H1 (cell line): ENCODE measurements around the gene SULT2B1. TPM values are rescaled to one million over a fixed set of nuclear protein-coding genes. Genes with fewer than 3 reads are reported as not detected.

Experiments
- CTCF ChIA-PET: fragments of 300-600 bp; sonication (Branson Sonifier 250); formaldehyde crosslinking; loops from one replicate; lab custom pipeline; 2021; ENCODE audit not compliant: partially characterized antibody; lab: Charles Lee
- POLR2A ChIA-PET: fragments of 300-600 bp; sonication (Branson Sonifier 250); formaldehyde crosslinking; loops from one replicate; lab custom pipeline; 2021; ENCODE audit warnings: inconsistent platforms; ENCODE audit not compliant: partially characterized antibody; lab: Charles Lee
- DNase-seq, 2 experiments: peaks; one replicate each; pipeline versions ENCODE4 v3.0.0 to v3.0.0-alpha.2; 2010 to 2022; ENCODE audit warnings: low spot score in 2 of 2, low read depth in 1 of 2, mixed read lengths in 1 of 2
- FAIRE-seq: peaks from 2 replicates; lab custom pipeline; 2011; peaks lifted over from hg19 to GRCh38; lab: Jason Lieb, UNC
- H2AFZ ChIP-seq: 2 replicates; pipeline ENCODE4 v1.8.1; 2012; ENCODE audit warnings: low read length, inconsistent platforms
- H2AK5ac ChIP-seq: 2 replicates; pipeline ENCODE4 v1.6.1; 2013; ENCODE audit warnings: low read depth, low read length
- H2BK120ac ChIP-seq: replicated peaks from 2 replicates; pipeline ENCODE3; 2013; ENCODE audit warnings: low read depth, low read length, inconsistent platforms
- H2BK12ac ChIP-seq: 2 replicates; pipeline ENCODE4 v1.6.1; 2013; ENCODE audit warnings: low read depth, low read length
- H2BK15ac ChIP-seq: 2 replicates; pipeline ENCODE4 v1.6.1; 2013; ENCODE audit warnings: low read length
- H2BK20ac ChIP-seq: 2 replicates; pipeline ENCODE4 v1.6.1; 2013; ENCODE audit warnings: low read length
- H2BK5ac ChIP-seq: 2 replicates; pipeline ENCODE4 v1.6.1; 2013; ENCODE audit warnings: low read depth, low read length
- H3K14ac ChIP-seq: 2 replicates; pipeline ENCODE4 v1.6.1; 2013; ENCODE audit warnings: inconsistent platforms; ENCODE audit not compliant: insufficient read length
- H3K18ac ChIP-seq: 2 replicates; pipeline ENCODE4 v1.6.1; 2013; ENCODE audit warnings: low read length; ENCODE audit errors: extremely low read depth
- H3K23ac ChIP-seq: 2 replicates; pipeline ENCODE4 v1.6.1; 2013; ENCODE audit warnings: inconsistent platforms; ENCODE audit not compliant: insufficient read length
- H3K23me2 ChIP-seq: 2 replicates; pipeline ENCODE4 v1.6.1; 2013; ENCODE audit warnings: low read depth, low read length
- H3K27ac ChIP-seq: 2 replicates; pipeline ENCODE4 v1.6.1; 2011; ENCODE audit warnings: low read depth, low read length, inconsistent platforms
- H3K27me3 ChIP-seq, 4 experiments: replicated peaks in 1 of 4; 1 replicate in 1 of 4; 2 replicates in 3 of 4; pipeline versions ENCODE4 v1.6.1 to v1.8.1; 2011 to 2013; ENCODE audit warnings: low read length in 3 of 4, mild to moderate bottlenecking in 3 of 4, inconsistent platforms in 2 of 4, mixed read lengths in 2 of 4, moderate library complexity in 1 of 4; ENCODE audit not compliant: control insufficient read depth in 3 of 4, insufficient read depth in 3 of 4; ENCODE audit errors: extremely low read depth in 1 of 4
- H3K36me3 ChIP-seq, 4 experiments: 2 replicates each; pipeline versions ENCODE4 v1.6.1 to v1.8.1; 2011 to 2013; ENCODE audit warnings: mild to moderate bottlenecking in 4 of 4, low read length in 3 of 4, moderate library complexity in 2 of 4, control low read depth in 1 of 4, inconsistent platforms in 1 of 4; ENCODE audit not compliant: insufficient read depth in 4 of 4, control insufficient read depth in 2 of 4
- H3K4ac ChIP-seq: replicated peaks from 2 replicates; pipeline ENCODE3; 2013; ENCODE audit warnings: low read length, low read depth, mixed read lengths, inconsistent platforms; ENCODE audit not compliant: insufficient read length
- H3K4me1 ChIP-seq, 4 experiments: replicated peaks in 1 of 4; 1 replicate in 1 of 4; 2 replicates in 3 of 4; pipeline versions ENCODE4 v1.6.1 to v1.8.1; 2011 to 2013; ENCODE audit warnings: low read length in 3 of 4, inconsistent platforms in 2 of 4, mixed read lengths in 1 of 4; ENCODE audit not compliant: insufficient read depth in 4 of 4, control insufficient read depth in 3 of 4
- H3K4me2 ChIP-seq, 2 experiments: 2 replicates each; pipeline versions ENCODE4 v1.6.1 to v1.8.1; 2011 to 2013; ENCODE audit warnings: low read depth in 2 of 2, low read length in 2 of 2, control low read depth in 1 of 2, inconsistent platforms in 1 of 2, mild to moderate bottlenecking in 1 of 2; ENCODE audit not compliant: insufficient read depth in 1 of 2
- H3K4me3 ChIP-seq, 4 experiments: fragments of 200-600, 300-600 bp in 1 of 4; sonication (generic), shearing (Covaris generic), sonication (Bioruptor Twin) in 1 of 4; 2 replicates each; pipeline versions ENCODE4 v1.5.1 to v1.8.1; 2011 to 2016; ENCODE audit warnings: low read length in 4 of 4, low read depth in 3 of 4, control low read depth in 2 of 4, inconsistent platforms in 2 of 4, mild to moderate bottlenecking in 2 of 4, mixed read lengths in 1 of 4, moderate library complexity in 1 of 4; ENCODE audit not compliant: insufficient read depth in 2 of 4; ENCODE audit errors: extremely low read depth in 1 of 4
- H3K56ac ChIP-seq: replicated peaks from 2 replicates; pipeline ENCODE3; 2013; ENCODE audit warnings: low read depth, mild to moderate bottlenecking, mixed read lengths, low read length, inconsistent platforms; ENCODE audit not compliant: insufficient read length
- H3K79me1 ChIP-seq: 2 replicates; pipeline ENCODE4 v1.6.1; 2013; ENCODE audit warnings: low read depth, low read length, control low read depth
- H3K79me2 ChIP-seq, 2 experiments: 2 replicates each; pipeline versions ENCODE4 v1.6.1 to v1.8.1; 2012 to 2013; ENCODE audit warnings: low read length in 2 of 2, mild to moderate bottlenecking in 2 of 2, inconsistent platforms in 1 of 2; ENCODE audit not compliant: insufficient read depth in 2 of 2, control insufficient read depth in 1 of 2
- H3K9ac ChIP-seq, 4 experiments: replicated peaks in 1 of 4; 1 replicate in 1 of 4; 2 replicates in 3 of 4; pipeline versions ENCODE4 v1.6.1 to v1.8.1; 2011 to 2013; ENCODE audit warnings: low read depth in 3 of 4, low read length in 3 of 4, control low read depth in 2 of 4, mild to moderate bottlenecking in 2 of 4, moderate library complexity in 2 of 4, inconsistent platforms in 1 of 4; ENCODE audit errors: extremely low read depth in 1 of 4
- H3K9me3 ChIP-seq, 2 experiments: 2 replicates each; pipeline versions ENCODE4 v1.6.1 to v1.8.1; 2012 to 2013; ENCODE audit warnings: mild to moderate bottlenecking in 2 of 2, moderate library complexity in 2 of 2, control low read depth in 1 of 2, inconsistent platforms in 1 of 2, low read depth in 1 of 2, low read length in 1 of 2, mixed read lengths in 1 of 2; ENCODE audit not compliant: insufficient read depth in 2 of 2
- H4K20me1 ChIP-seq, 2 experiments: replicated peaks in 1 of 2; 2 replicates each; pipeline versions ENCODE3 to v1.8.1; 2011 to 2013; ENCODE audit warnings: inconsistent platforms in 2 of 2, low read length in 2 of 2, mild to moderate bottlenecking in 1 of 2; ENCODE audit not compliant: insufficient read depth in 2 of 2, control insufficient read depth in 1 of 2
- H4K5ac ChIP-seq: 2 replicates; pipeline ENCODE4 v1.6.1; 2013; ENCODE audit warnings: low read length, low read depth, mixed read lengths, inconsistent platforms; ENCODE audit not compliant: insufficient read length
- H4K8ac ChIP-seq: 2 replicates; pipeline ENCODE4 v1.8.0; 2013; ENCODE audit warnings: mild to moderate bottlenecking, moderate library complexity, low read length, inconsistent platforms; ENCODE audit not compliant: insufficient read depth; ENCODE audit errors: extremely low read depth
- H4K91ac ChIP-seq: replicated peaks from 2 replicates; pipeline ENCODE3; 2013; ENCODE audit warnings: low read length, mixed read lengths, inconsistent platforms; ENCODE audit not compliant: insufficient read length
- EGR1 ChIP-seq: IDR thresholded peaks from 2 replicates; pipeline ENCODE4 v1.6.1; 2011; ENCODE audit warnings: low read depth, low read length, borderline replicate concordance
- GABPA ChIP-seq: IDR thresholded peaks from 2 replicates; pipeline ENCODE4 v1.6.1; 2011; ENCODE audit warnings: mild to moderate bottlenecking, low read length, moderate library complexity, borderline replicate concordance; ENCODE audit not compliant: insufficient read depth
- HDAC2 ChIP-seq, 2 experiments: fragments of 300-600 bp in 1 of 2; sonication (generic) in 1 of 2; IDR thresholded peaks; 2 replicates each; pipeline ENCODE4 v1.6.1; 2011 to 2012; ENCODE audit warnings: low read depth in 2 of 2, low read length in 2 of 2, mild to moderate bottlenecking in 2 of 2, moderate library complexity in 2 of 2, borderline replicate concordance in 1 of 2, inconsistent platforms in 1 of 2
- JUN ChIP-seq: IDR thresholded peaks from 2 replicates; pipeline ENCODE4 v1.6.1; 2011; ENCODE audit warnings: low read depth, mild to moderate bottlenecking, improper control_type of control experiment, low read length
- KDM4A ChIP-seq: IDR thresholded peaks from one replicate; pipeline ENCODE4 v1.7.1; 2012; ENCODE audit warnings: low read depth, mild to moderate bottlenecking, moderate library complexity, low read length, inconsistent platforms; ENCODE audit not compliant: severe bottlenecking
- NRF1 ChIP-seq: IDR thresholded peaks from 2 replicates; pipeline ENCODE4 v1.6.1; 2011; ENCODE audit warnings: mild to moderate bottlenecking, low read depth, low read length, improper control_type of control experiment
- RXRA ChIP-seq: IDR thresholded peaks from 2 replicates; pipeline ENCODE4 v1.6.1; 2011; ENCODE audit warnings: low read depth, mild to moderate bottlenecking, low read length, moderate library complexity; ENCODE audit not compliant: insufficient read depth
- TAF7 ChIP-seq: optimal IDR thresholded peaks from 2 replicates; pipeline ENCODE3; 2011; ENCODE audit warnings: low read depth, mild to moderate bottlenecking, inconsistent platforms, low read length, moderate library complexity, borderline replicate concordance
- TBP ChIP-seq: IDR thresholded peaks from 2 replicates; pipeline ENCODE4 v1.6.1; 2011; ENCODE audit warnings: low read depth, low read length, improper control_type of control experiment
- ZNF274 ChIP-seq: IDR thresholded peaks from 2 replicates; pipeline ENCODE4 v1.7.0; 2012; ENCODE audit warnings: low read length, borderline replicate concordance; ENCODE audit errors: extremely low read depth
- WGBS, 2 experiments: shearing (Covaris generic) in 1 of 2; methylation state at CpG; one replicate each; pipeline versions ENCODE4 v1.1.6 to v1.1.7; 2013 to 2015; ENCODE audit warnings: low lambda C conversion rate in 2 of 2, mixed read lengths in 2 of 2, inconsistent platforms in 1 of 2, low coverage in 1 of 2, missing lambda C conversion rate in 1 of 2; ENCODE audit not compliant: insufficient replicate concordance in 2 of 2, insufficient coverage in 1 of 2, insufficient read length in 1 of 2; ENCODE audit errors: extremely low coverage in 1 of 2, missing lambda C conversion rate in 1 of 2; 5-methylcytosine and 5-hydroxymethylcytosine counted together
- polyA plus RNA-seq, 7 experiments: library from polyadenylated mRNA; depleted of rRNA in 3 of 7; stranded (reverse) in 5 of 7; unstranded in 2 of 7; fragments of >200 nt in 5 of 7; fragments of 200-250 nt in 2 of 7; gene quantifications; 1 replicate in 5 of 7; 2 replicates in 1 of 7; 4 replicates in 1 of 7; pipeline versions ENCODE4 v1.2.1 to v1.2.3, GENCODE V29; 2011 to 2013; ENCODE audit warnings: missing spikeins in 2 of 7, mixed read lengths in 2 of 7
- total RNA-seq: library from RNA; stranded (reverse); fragmentation: NEBNext Ultra II Directional; extraction: Animal tissue kit (Norgen Biotek cat#: 25700); gene quantifications from 2 replicates; pipeline ENCODE4 v1.2.1, GENCODE V29; 2021
- TF ChIP-seq, protein P1 (sequence below): IDR thresholded peaks from 2 replicates; pipeline ENCODE4 v1.6.1; 2012; ENCODE audit warnings: inconsistent platforms

Gene SULT2B1
- total and polyA plus RNA-seq, 2 of the 8 experiments (the other 6 are each of a cell fraction or from before 2014, with no cell fraction given) = 1.5 to 2.6 TPM

DNA sequence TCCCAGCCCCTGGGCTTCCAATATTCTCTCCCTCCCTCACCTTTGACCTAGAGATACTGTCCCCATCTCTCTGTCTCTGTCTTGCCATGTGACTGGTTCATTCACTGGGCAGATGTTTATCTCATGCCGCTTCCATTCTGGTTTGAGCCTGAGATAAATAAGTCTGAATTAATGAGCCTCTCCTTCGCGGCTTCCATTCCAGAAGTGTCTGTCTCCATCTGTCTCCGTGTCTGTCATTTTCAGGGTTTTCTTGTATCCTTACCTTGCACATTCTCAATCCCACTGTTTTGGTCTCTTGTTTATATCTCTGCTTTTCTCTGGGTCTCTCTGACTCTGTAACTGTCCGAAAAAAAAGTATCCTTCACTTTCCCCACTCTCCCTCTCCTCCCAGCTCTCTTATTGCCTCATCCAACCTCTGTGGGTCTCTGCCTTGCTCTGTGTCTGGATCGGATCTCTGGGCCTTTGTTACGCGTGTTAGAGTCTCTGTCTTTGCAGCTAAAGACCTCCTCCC, 71.6 kb downstream of the SULT2B1 start:
- CTCF ChIA-PET = interaction anchor here (0.9 kb wide), 1 partner anchor 10 kb away, joined by 3 read pairs; no protein-coding TSS in a partner anchor
- no peak overlapping the region for H2BK20ac ChIP-seq
- 43% methylated on average over 8 of the region's 8 CpGs; no CpG with 5 or more reads in 1 of the 2 experiments for WGBS, 2 experiments
- H3K9ac ChIP-seq = peak overlapping the region in 3 of 4 experiments; percentile 57 to 62 (median 58); a peak in 6 of 7 replicates
- H3K14ac ChIP-seq = no peak overlapping the region
- peak overlapping the region; percentile 11; the same call in 1 of the 2 replicates for H2AK5ac ChIP-seq
- no peak overlapping the region for H2BK120ac ChIP-seq
- DNase-seq (no peak), FAIRE-seq (no peak)
- H3K18ac ChIP-seq = peak overlapping the region; percentile 89; the same call in 1 of the 2 replicates
- peak overlapping the region; percentile 71 for H4K91ac ChIP-seq
- peaks cover 3 to 19% of the 10 kb centered on the region in 2 experiments for H3K79me2 ChIP-seq
- peaks cover 0 to 7% (median 1%) of the 10 kb centered on the region in 4 experiments; a peak in 1 of 8 replicates for H3K36me3 ChIP-seq
- no peak overlapping the region for H3K23ac ChIP-seq
- peak overlapping the region; percentile 38 to 87 (median 50); a peak in 7 of 8 replicates for H3K4me3 ChIP-seq
- H3K27me3 ChIP-seq = no peaks in the 10 kb centered on the region
- H3K23me2 ChIP-seq = peaks cover 15% of the 10 kb centered on the region
- H3K4me2 ChIP-seq = peak overlapping the region; percentile 66 to 75
- POLR2A ChIA-PET = interaction anchor here (0.6 to 30.9 kb wide), 5 partner anchors 1 to 223 kb away, joined by 3 to 788 read pairs (median 4); partner anchors contain the start of genes CA11, DBP, FAM83E and RPL18
- H3K79me1 ChIP-seq = no peaks in the 10 kb centered on the region; the same call in 1 of the 2 replicates
- no peak overlapping the region for H4K8ac ChIP-seq
- no peak overlapping the region for H3K4ac ChIP-seq
- no peak overlapping the region for H3K56ac ChIP-seq
- peak overlapping the region; percentile 36 for H2BK5ac ChIP-seq
- peaks cover 2 to 5% of the 10 kb centered on the region in 2 experiments for H4K20me1 ChIP-seq
- H2BK12ac ChIP-seq = 0 out of 2 replicates have a peak overlapping the region, but pooled peaks have one; percentile 53
- H4K5ac ChIP-seq = no peak overlapping the region
- no peak overlapping the region for H2AFZ ChIP-seq
- H3K4me1 ChIP-seq = peaks cover 3 to 11% (median 6%) of the 10 kb centered on the region in 4 experiments; a peak in 6 of 7 replicates
- 0 out of 2 replicates have a peak overlapping the region, but pooled peaks have one; percentile 83 for H2BK15ac ChIP-seq
- H3K27ac ChIP-seq = peak overlapping the region; percentile 77
- no peaks in the 10 kb centered on the region for H3K9me3 ChIP-seq
- TF ChIP-seq EGR1 = no peak
- no peak for TF ChIP-seq NRF1
- TF ChIP-seq RXRA = no peak
- TF ChIP-seq TAF7 = no peak
- no peak for TF ChIP-seq JUN
- TF ChIP-seq TBP = peak; percentile 5; the same call in 1 of the 2 replicates
- TF ChIP-seq, protein P1, sequence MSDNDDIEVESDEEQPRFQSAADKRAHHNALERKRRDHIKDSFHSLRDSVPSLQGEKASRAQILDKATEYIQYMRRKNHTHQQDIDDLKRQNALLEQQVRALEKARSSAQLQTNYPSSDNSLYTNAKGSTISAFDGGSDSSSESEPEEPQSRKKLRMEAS = no peak
- TF ChIP-seq ZNF274 = no peak
- TF ChIP-seq KDM4A = no peak
- no peak for TF ChIP-seq GABPA
- 0 out of 4 replicates have a peak, but pooled peaks of 1 of the 2 experiments have one; percentile 8 for TF ChIP-seq HDAC2 (IDR thresholded peaks at IDR 0.05; ENCODE audit: borderline replicate concordance in 1 of 2, low read depth in 2 of 2, low read length in 2 of 2)
